GM21423 (cell line): ENCODE data around the gene MACC1.
"Not testable (repeated sequence)": the region's sequence is repeated elsewhere in the genome, so short reads cannot be mapped to it uniquely, and the experiment has no call there.

Experiments used
- ATAC-seq: cut with Tn5 transposase; IDR thresholded peaks from one replicate; pipeline ENCODE4 v1.9.1; 2021; ENCODE audit warnings: mild to moderate bottlenecking, moderate library complexity; ENCODE audit not compliant: unreplicated experiment

MACC1 gene

GRCh38 chr7:20208651-20209307, 8.4 kb downstream of the MACC1 start:
- no peak for ATAC-seq

GRCh38 chr7:20207811-20208210, 9.4 kb downstream of the MACC1 start:
- ATAC-seq = not testable (repeated sequence)

GRCh38 chr7:20206104-20206896, 10.9 kb downstream of the MACC1 start:
- ATAC-seq = no peak

- no peak for ATAC-seq
Measured at GRCh38 chr7:20203316-20203715, 13.9 kb downstream of the MACC1 start.

- peak; percentile 35 for ATAC-seq
Measured at GRCh38 chr7:20201380-20201779, 15.8 kb downstream of the MACC1 start.

- ATAC-seq = no peak
Measured at GRCh38 chr7:20200971-20201370, 16.2 kb downstream of the MACC1 start.

- ATAC-seq = peak; percentile 35
Measured at GRCh38 chr7:20200361-20200760, 16.8 kb downstream of the MACC1 start.

- peak; percentile 85 for ATAC-seq
Measured at GRCh38 chr7:20199015-20199737, 18.0 kb downstream of the MACC1 start.

- ATAC-seq = no peak
Measured at GRCh38 chr7:20198260-20198659, 18.9 kb downstream of the MACC1 start.

GRCh38 chr7:20197837-20198236, 19.3 kb downstream of the MACC1 start:
- ATAC-seq = no peak

- ATAC-seq = no peak
Measured at GRCh38 chr7:20197125-20197748, 19.9 kb downstream of the MACC1 start.

- no peak for ATAC-seq
Measured at GRCh38 chr7:20194343-20194995, 22.7 kb downstream of the MACC1 start.

GRCh38 chr7:20193873-20194272, 23.3 kb downstream of the MACC1 start:
- ATAC-seq = no peak

- ATAC-seq = peak; percentile 69
Measured at GRCh38 chr7:20193242-20193777, 23.9 kb downstream of the MACC1 start.

- ATAC-seq = peak; percentile 5
Measured at GRCh38 chr7:20191391-20191869, 25.8 kb downstream of the MACC1 start.

GRCh38 chr7:20190560-20191390, 26.4 kb downstream of the MACC1 start:
- ATAC-seq = peak; percentile 33

- no peak for ATAC-seq
Measured at GRCh38 chr7:20189852-20190251, 27.3 kb downstream of the MACC1 start.

GRCh38 chr7:20188567-20188966, 28.6 kb downstream of the MACC1 start:
- no peak for ATAC-seq

- ATAC-seq = not testable (repeated sequence)
Measured at GRCh38 chr7:20187850-20188249, 29.3 kb downstream of the MACC1 start.
